Brain microvascular endothelial cell (primary cell): Measurements from ENCODE around the gene SPAG6.

Experiments used
- DNase-seq: peaks from one replicate; pipeline ENCODE4 v3.0.0-alpha.2; 2020
- H3K27ac ChIP-seq: fragments of 250-450 bp; sonication (Bioruptor Pico); 2 replicates; pipeline ENCODE4 v1.5.1; 2020; ENCODE audit warnings: mild to moderate bottlenecking, moderate library complexity
- H3K27me3 ChIP-seq: fragments of 250-450 bp; sonication (Bioruptor Pico); replicated peaks from 2 replicates; pipeline ENCODE4 v1.5.1; 2020; ENCODE audit warnings: mild to moderate bottlenecking
- H3K36me3 ChIP-seq: fragments of 250-450 bp; sonication (Bioruptor Pico); replicated peaks from 2 replicates; pipeline ENCODE4 v1.5.1; 2020; ENCODE audit warnings: mild to moderate bottlenecking
- H3K4me3 ChIP-seq: 2 replicates; pipeline ENCODE4 v1.5.1; 2011; ENCODE audit warnings: low read depth, mild to moderate bottlenecking, control low read depth, low read length, moderate library complexity
- in situ Hi-C: cut with HindIII; loops from 2 replicates; pipeline ENCODE4 v1.10.0; 2017; ENCODE audit warnings: low sequenced_read_pairs, low pct_ligation_motif_present
- TF ChIP-seq, protein P1 (sequence below): IDR thresholded peaks from 2 replicates; pipeline ENCODE4 v1.5.1; 2011; ENCODE audit warnings: low read depth, mild to moderate bottlenecking, moderate library complexity, low read length, control low read depth, inconsistent platforms; ENCODE audit errors: missing control alignments

SPAG6 gene

DNA sequence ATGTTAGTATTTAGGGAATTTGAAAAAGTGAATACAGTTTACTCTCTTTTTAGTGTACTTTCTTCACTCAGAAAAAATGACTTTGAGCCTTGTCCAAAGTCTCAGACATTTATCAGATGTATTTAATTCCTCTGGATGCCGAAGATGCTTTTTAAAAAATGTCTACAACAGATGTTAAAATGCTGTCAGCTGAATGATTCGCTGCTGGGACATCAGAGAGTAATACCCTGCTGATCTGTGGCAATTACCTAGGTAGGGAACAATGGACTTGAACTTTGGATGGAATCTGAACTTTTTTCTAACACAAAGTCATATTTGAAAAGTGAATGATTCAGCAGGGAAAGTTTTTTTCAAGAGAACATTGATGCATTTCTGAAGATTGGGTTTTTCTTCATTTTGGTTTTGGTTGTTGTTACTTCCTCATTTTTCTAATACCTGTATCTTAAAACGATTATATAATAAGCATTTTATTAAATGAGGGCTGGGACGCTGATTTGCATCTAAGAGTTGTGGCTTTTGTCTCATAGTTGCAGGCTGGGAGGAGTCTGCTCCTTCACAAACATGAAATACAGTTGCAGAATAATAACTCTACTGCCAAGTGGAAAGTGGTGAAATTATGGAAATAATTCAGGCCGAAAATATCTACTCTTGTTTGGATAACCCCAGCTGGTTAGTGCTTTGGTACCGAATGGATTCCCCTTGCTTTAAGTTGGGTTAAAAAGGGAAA lies 98.0 kb downstream of the SPAG6 start:
- no peak for DNase-seq
- in situ Hi-C loops = no loop called here
- H3K4me3 ChIP-seq = no peak overlapping the region
- no peak overlapping the region for H3K27ac ChIP-seq
- H3K36me3 ChIP-seq = no peaks in the 10 kb centered on the region
- TF ChIP-seq, protein P1, sequence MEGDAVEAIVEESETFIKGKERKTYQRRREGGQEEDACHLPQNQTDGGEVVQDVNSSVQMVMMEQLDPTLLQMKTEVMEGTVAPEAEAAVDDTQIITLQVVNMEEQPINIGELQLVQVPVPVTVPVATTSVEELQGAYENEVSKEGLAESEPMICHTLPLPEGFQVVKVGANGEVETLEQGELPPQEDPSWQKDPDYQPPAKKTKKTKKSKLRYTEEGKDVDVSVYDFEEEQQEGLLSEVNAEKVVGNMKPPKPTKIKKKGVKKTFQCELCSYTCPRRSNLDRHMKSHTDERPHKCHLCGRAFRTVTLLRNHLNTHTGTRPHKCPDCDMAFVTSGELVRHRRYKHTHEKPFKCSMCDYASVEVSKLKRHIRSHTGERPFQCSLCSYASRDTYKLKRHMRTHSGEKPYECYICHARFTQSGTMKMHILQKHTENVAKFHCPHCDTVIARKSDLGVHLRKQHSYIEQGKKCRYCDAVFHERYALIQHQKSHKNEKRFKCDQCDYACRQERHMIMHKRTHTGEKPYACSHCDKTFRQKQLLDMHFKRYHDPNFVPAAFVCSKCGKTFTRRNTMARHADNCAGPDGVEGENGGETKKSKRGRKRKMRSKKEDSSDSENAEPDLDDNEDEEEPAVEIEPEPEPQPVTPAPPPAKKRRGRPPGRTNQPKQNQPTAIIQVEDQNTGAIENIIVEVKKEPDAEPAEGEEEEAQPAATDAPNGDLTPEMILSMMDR = no peak
- no peaks in the 10 kb centered on the region for H3K27me3 ChIP-seq

DNA sequence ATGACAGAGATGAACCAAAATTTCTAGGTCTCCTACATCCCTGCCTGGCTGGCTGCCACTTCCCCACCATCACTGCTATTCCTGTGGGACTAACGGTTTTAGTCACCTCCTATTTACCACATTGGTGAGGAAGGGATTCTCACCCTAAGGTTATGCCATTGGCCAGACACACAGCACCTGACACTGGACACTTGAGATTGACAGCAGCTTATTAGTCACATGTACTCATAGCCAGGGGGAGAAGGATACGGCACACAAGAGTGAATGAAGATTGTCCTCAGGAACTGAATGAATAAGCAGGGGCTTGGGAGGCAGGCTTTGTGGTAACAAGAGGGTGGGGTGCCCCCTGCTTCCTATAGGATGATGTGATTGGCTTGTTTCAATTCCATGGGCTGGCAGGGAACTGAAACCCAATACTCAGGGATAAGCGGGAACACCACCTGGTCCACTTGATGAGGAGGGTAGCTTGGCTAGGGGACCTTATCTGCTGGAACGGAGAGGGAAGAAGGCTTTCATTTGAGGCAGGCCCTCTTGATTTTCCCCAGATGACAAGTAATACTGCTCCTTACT lies 99.0 kb downstream of the SPAG6 start:
- H3K4me3 ChIP-seq = no peak overlapping the region
- no peaks in the 10 kb centered on the region for H3K36me3 ChIP-seq
- DNase-seq = no peak
- in situ Hi-C loops = no loop called here
- TF ChIP-seq, protein P1 = no peak
- H3K27me3 ChIP-seq = no peaks in the 10 kb centered on the region
- no peak overlapping the region for H3K27ac ChIP-seq

DNA sequence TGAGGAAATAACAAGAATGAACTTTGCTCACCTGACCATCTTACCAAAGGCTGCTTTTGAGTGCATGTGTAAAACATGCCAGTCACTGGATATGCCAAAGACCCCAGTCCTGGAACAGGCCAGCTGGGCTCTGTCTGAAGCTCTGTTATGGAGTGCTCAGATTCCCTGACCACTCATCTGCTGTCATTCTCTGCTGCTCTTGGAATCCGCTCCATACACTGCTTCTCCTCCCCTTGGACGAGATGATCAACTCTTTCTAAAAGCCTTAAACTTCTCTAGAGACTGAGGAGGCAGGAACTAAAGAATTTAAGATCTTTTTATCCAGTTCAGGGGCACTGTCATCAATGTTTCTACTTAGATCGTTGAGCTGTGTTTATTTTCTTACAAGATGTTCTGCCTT lies 100.2 kb downstream of the SPAG6 start:
- Histone ChIP-seq H3K27me3 (no peaks in the 10 kb centered on the region), H3K4me3 (no peak overlapping the region), H3K27ac (no peak overlapping the region), H3K36me3 (no peaks in the 10 kb centered on the region)
- no peak for DNase-seq
- TF ChIP-seq, protein P1 = no peak
- in situ Hi-C loops = no loop called here

DNA sequence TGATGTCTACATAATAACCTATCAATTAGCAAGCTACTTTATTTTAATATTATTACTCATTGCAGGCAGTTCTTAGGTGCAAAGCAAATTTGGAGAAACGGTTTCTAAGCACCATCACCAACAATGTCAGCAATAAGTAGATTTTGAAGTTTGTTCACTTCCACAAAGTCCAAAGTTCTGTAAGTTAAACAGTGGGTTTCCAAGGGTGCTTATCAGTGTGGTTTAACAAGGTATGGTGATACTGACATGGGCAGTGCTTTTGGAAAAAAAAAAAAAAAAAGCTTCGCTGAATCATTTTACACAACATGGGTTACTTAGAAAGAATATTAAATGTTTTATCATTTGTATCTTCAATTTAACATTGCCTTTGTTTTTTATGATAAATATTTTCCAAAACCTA lies 101.8 kb downstream of the SPAG6 start:
- H3K36me3 ChIP-seq = no peaks in the 10 kb centered on the region
- no peak overlapping the region for H3K27ac ChIP-seq
- DNase-seq = no peak
- no peaks in the 10 kb centered on the region for H3K27me3 ChIP-seq
- TF ChIP-seq, protein P1 = no peak
- in situ Hi-C loops = no loop called here
- H3K4me3 ChIP-seq = no peak overlapping the region

DNA sequence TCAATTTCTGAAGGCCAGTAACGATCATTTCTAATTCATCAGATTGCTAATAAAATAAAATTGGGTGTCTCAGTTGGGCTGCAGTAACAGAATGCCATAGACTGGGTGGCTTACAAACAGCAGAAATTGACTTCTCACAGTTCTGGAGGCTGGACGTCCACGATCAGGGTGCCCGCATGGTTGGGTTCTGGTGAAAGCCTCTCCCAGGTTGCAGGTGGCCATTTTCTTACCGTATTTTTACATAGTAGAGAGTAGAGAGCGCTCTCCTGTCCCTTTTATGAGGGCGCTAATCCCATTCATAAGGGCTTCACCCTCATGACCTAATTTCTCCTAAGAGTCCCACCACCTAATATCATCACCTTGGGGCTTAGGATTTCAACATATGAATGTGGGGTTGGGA lies 106.0 kb downstream of the SPAG6 start:
- Histone ChIP-seq H3K4me3 (no peak overlapping the region), H3K27ac (no peak overlapping the region), H3K27me3 (no peaks in the 10 kb centered on the region), H3K36me3 (no peaks in the 10 kb centered on the region)
- no peak for DNase-seq
- in situ Hi-C loops = no loop called here
- TF ChIP-seq, protein P1 = no peak

DNA sequence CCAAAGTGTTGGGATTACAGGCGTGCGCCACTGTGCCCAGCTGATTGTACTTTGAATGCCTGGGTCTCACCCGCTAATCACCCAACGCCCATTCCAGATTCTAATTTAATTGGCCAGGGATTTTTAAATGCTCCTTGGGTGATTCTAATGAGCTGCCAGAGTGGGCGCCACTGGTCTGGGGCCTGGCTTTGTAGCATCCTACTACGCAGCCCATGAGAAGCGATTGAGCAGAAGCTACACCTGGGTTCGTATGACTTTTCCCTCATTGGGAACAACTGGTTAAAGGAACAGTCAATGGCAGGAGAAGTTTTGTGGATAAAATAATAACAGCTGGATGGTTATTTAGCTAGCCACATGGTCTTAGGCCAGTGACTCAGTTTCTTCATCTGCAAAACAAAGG lies 108.0 kb downstream of the SPAG6 start:
- TF ChIP-seq, protein P1 = no peak
- no peak for DNase-seq
- in situ Hi-C loops = no loop called here
- Histone ChIP-seq H3K27me3 (no peaks in the 10 kb centered on the region), H3K36me3 (no peaks in the 10 kb centered on the region), H3K4me3 (no peak overlapping the region), H3K27ac (no peak overlapping the region)
